GM21367 (cell line): ENCODE results near the gene INSM1.

Experiments
- ATAC-seq: cut with Tn5 transposase; IDR thresholded peaks from one replicate; pipeline ENCODE4 v1.9.1; 2021; ENCODE audit not compliant: unreplicated experiment

Gene INSM1

GRCh38 chr20:20360464-20360863 lies 7.4 kb upstream of the INSM1 start:
- ATAC-seq, result peak; percentile 71

- no peak for ATAC-seq
Observed at GRCh38 chr20:20362774-20363433, 5.0 kb upstream of the INSM1 start.

GRCh38 chr20:20363434-20363798 lies 4.5 kb upstream of the INSM1 start:
- ATAC-seq, result no peak

GRCh38 chr20:20363799-20364592 lies 3.9 kb upstream of the INSM1 start:
- no peak for ATAC-seq

GRCh38 chr20:20364593-20365479 lies 3.1 kb upstream of the INSM1 start:
- no peak for ATAC-seq

- ATAC-seq, result no peak
Observed at GRCh38 chr20:20365480-20366161, 2.3 kb upstream of the INSM1 start.

GRCh38 chr20:20366551-20366875 lies 1.4 kb upstream of the INSM1 start:
- ATAC-seq, result no peak

GRCh38 chr20:20366876-20367574 lies 879 bp upstream of the INSM1 start:
- no peak for ATAC-seq

- no peak for ATAC-seq
Observed at GRCh38 chr20:20368418-20369249, 730 bp downstream of the INSM1 start.

GRCh38 chr20:20369250-20370093 lies 1.6 kb downstream of the INSM1 start:
- no peak for ATAC-seq

GRCh38 chr20:20370094-20370575 lies 2.2 kb downstream of the INSM1 start:
- ATAC-seq, result no peak

GRCh38 chr20:20371083-20371482 lies 3.2 kb downstream of the INSM1 start:
- no peak for ATAC-seq

- ATAC-seq, result no peak
Observed at GRCh38 chr20:20371681-20372080, 3.8 kb downstream of the INSM1 start.

GRCh38 chr20:20373091-20373571 lies 5.2 kb downstream of the INSM1 start:
- ATAC-seq, result no peak

GRCh38 chr20:20375862-20376261 lies 8.0 kb downstream of the INSM1 start:
- ATAC-seq, result no peak

- no peak for ATAC-seq
Observed at GRCh38 chr20:20386192-20386591, 18.3 kb downstream of the INSM1 start.

- ATAC-seq, result no peak
Observed at GRCh38 chr20:20390393-20390792, 22.5 kb downstream of the INSM1 start.

- ATAC-seq, result no peak
Observed at GRCh38 chr20:20391115-20391514, 23.2 kb downstream of the INSM1 start.
